Esophagus muscularis mucosa (tissue), 4 donors: ENCODE results near the gene CELF2. TPM values are rescaled to one million over a fixed set of nuclear protein-coding genes. Genes with fewer than 3 reads are reported as not detected.

Source experiments
- DNase-seq: peaks from one replicate; pipeline ENCODE4 v3.0.0-alpha.2; 2017; ENCODE audit errors: extremely low spot score
- H3K27ac ChIP-seq, 4 donors: fragments of 200-600 bp; sonication (generic); replicated peaks in 1 of 4; 1 replicate in 3 of 4; 2 replicates in 1 of 4; pipeline ENCODE4 v1.5.1; 2016 to 2019; ENCODE audit warnings: mild to moderate bottlenecking in 1 of 4
- H3K27me3 ChIP-seq, 4 donors: fragments of 200-600 bp; sonication (generic); one replicate each; pipeline versions ENCODE4 v1.5.1 to v1.6.0; 2016 to 2019
- H3K36me3 ChIP-seq, 4 donors: fragments of 200-600 bp; sonication (generic); one replicate each; pipeline ENCODE4 v1.5.1; 2016 to 2019
- H3K4me1 ChIP-seq, 4 donors: fragments of 200-600 bp; sonication (generic); one replicate each; pipeline ENCODE4 v1.5.1; 2016 to 2019
- H3K4me3 ChIP-seq, 4 donors: fragments of 200-600 bp; sonication (generic); 1 replicate in 2 of 4; 2 replicates in 2 of 4; pipeline ENCODE4 v1.5.1; 2016 to 2019; ENCODE audit warnings: mild to moderate bottlenecking in 4 of 4, moderate library complexity in 1 of 4
- H3K9me3 ChIP-seq, 4 donors: fragments of 200-600 bp; sonication (generic); 1 replicate in 3 of 4; 2 replicates in 1 of 4; pipeline ENCODE4 v1.5.1; 2016 to 2019
- EP300 ChIP-seq: sonication (generic); formaldehyde crosslinking; IDR thresholded peaks from one replicate; pipeline ENCODE4 v1.6.1; 2017; ENCODE audit warnings: antibody characterized with exemption
- POLR2A ChIP-seq: fragments of 450-650 bp; IDR thresholded peaks from one replicate; pipeline ENCODE4 v1.6.1; 2017; ENCODE audit warnings: antibody characterized with exemption, moderate library complexity, mild to moderate bottlenecking, low read depth
- POLR2AphosphoS5 ChIP-seq, 2 donors: sonication (generic); formaldehyde crosslinking; IDR thresholded peaks; one replicate each; pipeline ENCODE4 v1.6.1; 2017; ENCODE audit warnings: antibody characterized with exemption in 2 of 2
- WGBS: methylation state at CpG from one replicate; pipeline ENCODE4 v1.1.5; 2018; 5-methylcytosine and 5-hydroxymethylcytosine counted together
- intact Hi-C: fragments of 100-400 bp; cut with DNase I; formaldehyde crosslinking; loops from one replicate; pipeline ENCODE4 v1.15.1; 2023
- total RNA-seq, 4 donors: library from RNA; depleted of rRNA; stranded (reverse); fragments of >200 nt; gene quantifications; one replicate each; pipeline versions ENCODE4 v1.1.0 to v1.2.1, GENCODE V29; 2016
- TF ChIP-seq, protein P1 (sequence below), 3 experiments: fragments of 200-600 bp in 2 of 3; fragments of 450-650 bp in 1 of 3; sonication (generic) in 2 of 3; IDR thresholded peaks; one replicate each; pipeline ENCODE4 v1.5.1; 2017 to 2019; ENCODE audit warnings: antibody characterized with exemption in 3 of 3, mild to moderate bottlenecking in 2 of 3, moderate library complexity in 1 of 3

The CELF2 gene
- total RNA-seq, 4 donors from 2014 or later: 81.8 to 128 (median 104) TPM

GRCh38 chr10:11164551-11164802 is 146.8 kb downstream of the CELF2 start:
- 0% methylated on average over 1 of the region's 1 CpG for WGBS
- intact Hi-C loops: loop anchor here (10.0 kb wide), 2 partner anchors 120 to 240 kb away; no protein-coding TSS in a partner anchor
- peak overlapping the region; percentile 71 to 89 (median 82) for H3K4me3 ChIP-seq

DNA sequence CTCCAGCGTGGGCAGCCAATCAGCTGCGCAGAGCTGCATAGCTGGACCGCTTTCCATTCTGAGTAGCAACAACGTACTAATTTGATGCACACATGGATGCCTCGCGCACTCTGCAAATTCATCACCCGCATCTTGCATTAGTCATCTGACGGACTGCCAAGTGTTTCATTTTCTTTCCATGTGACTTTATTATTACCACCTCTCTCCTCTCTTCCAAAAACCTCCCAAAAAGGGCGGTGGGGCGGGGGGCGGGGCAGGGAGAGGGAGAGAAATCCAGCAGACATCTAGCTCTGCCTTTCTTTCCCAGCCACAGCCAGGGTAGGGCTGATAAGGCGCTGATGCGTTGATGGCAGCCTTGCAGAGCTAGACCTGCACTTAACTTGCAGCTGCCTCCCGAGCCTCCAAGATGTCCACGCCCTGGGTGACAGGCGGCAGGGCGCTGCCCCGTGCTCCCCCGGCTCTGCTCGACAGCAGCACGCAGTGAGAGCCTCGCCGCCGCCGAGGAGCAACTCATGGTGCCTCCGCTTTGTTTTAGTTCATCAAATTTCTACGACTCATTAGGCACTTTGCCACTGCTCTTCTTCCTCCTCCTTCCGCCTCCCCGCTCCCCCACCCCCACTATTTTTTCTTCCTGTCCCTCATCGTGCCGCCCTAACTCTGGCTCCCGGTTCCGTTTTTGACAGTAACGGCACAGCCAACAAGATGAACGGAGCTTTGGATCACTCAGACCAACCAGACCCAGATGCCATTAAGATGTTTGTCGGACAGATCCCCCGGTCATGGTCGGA is 147.3 kb downstream of the CELF2 start:
- H3K27me3 ChIP-seq: no peaks in the 10 kb centered on the region
- H3K36me3 ChIP-seq: no peaks in the 10 kb centered on the region
- peaks cover 52 to 90% (median 88%) of the 10 kb centered on the region in 4 donors for H3K4me1 ChIP-seq
- 2% methylated on average over 38 of the region's 38 CpGs for WGBS
- DNase-seq: peak; percentile 97
- H3K4me3 ChIP-seq: peak overlapping the region; percentile 71 to 89 (median 82)
- no peak for TF ChIP-seq EP300
- TF ChIP-seq, protein P1, sequence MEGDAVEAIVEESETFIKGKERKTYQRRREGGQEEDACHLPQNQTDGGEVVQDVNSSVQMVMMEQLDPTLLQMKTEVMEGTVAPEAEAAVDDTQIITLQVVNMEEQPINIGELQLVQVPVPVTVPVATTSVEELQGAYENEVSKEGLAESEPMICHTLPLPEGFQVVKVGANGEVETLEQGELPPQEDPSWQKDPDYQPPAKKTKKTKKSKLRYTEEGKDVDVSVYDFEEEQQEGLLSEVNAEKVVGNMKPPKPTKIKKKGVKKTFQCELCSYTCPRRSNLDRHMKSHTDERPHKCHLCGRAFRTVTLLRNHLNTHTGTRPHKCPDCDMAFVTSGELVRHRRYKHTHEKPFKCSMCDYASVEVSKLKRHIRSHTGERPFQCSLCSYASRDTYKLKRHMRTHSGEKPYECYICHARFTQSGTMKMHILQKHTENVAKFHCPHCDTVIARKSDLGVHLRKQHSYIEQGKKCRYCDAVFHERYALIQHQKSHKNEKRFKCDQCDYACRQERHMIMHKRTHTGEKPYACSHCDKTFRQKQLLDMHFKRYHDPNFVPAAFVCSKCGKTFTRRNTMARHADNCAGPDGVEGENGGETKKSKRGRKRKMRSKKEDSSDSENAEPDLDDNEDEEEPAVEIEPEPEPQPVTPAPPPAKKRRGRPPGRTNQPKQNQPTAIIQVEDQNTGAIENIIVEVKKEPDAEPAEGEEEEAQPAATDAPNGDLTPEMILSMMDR (IDR thresholded peaks at IDR 0.05): no peak
- no peak for TF ChIP-seq POLR2A
- TF ChIP-seq POLR2AphosphoS5 (IDR thresholded peaks at IDR 0.05): peak; percentile 63 to 75
- H3K9me3 ChIP-seq: no peaks in the 10 kb centered on the region
- peak overlapping the region; percentile 85 to 93 (median 88) for H3K27ac ChIP-seq
- intact Hi-C loops: loop anchor here (5.0 to 10.0 kb wide), 4 partner anchors 120 to 363 kb away; partner anchors contain the start of gene CELF2

More at GRCh38 chr10:11164551-11164802, 146.8 kb downstream of the CELF2 start:
- Histone ChIP-seq H3K9me3 (no peaks in the 10 kb centered on the region), H3K4me1 (peaks cover 55 to 90% (median 88%) of the 10 kb centered on the region in 4 donors), H3K27ac (peak overlapping the region; percentile 85 to 93 (median 88)), H3K36me3 (no peaks in the 10 kb centered on the region), H3K27me3 (no peaks in the 10 kb centered on the region)
- TF ChIP-seq EP300 (no peak), POLR2AphosphoS5 (IDR thresholded peaks at IDR 0.05) (no peak), POLR2A (no peak)
- TF ChIP-seq, protein P1 (IDR thresholded peaks at IDR 0.05): no peak
- DNase-seq: no peak

DNA sequence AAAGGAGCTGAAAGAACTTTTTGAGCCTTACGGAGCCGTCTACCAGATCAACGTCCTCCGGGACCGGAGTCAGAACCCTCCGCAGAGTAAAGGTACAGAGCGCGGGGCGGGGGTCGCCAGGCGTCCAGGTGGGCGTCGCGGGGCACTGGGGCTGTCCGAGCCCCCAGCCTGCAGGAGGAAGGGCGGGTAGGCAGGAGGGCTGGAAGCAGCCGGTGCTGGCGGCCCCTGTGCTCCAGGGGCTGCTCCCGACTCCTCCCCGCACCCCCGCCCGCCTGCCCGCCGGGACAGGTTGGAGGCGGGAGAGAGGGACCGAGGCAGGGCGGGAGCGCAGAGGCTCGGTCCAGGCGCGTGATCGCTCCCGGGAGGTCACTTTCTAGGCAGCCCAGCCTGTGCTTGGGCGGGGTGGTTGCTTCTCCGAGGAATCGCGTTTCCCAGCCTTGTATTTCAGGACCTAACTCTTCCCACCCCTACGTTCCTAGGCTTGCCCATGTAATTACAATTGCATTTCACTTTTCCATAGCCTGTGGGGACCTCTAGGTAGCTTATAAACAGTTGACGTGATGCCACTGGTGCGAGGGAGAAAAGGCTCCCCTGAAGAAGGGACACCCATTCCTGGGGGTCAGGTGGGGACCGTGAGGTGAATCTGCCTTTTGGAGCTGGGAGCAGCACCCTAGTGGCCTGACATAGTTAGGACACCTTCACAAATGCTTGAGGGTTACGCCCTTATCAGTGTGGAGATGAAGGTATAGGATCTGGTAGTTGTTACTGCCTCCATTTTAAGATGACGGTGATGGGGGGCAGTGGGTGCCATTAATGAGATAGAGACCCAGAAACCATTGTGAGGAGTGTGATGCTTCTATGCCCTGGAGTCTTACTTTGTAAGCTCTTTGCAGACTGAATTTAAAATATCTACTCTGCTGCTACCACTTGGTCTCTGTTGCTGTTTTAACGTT is 148.2 kb downstream of the CELF2 start:
- H3K4me1 ChIP-seq: peaks cover 50 to 88% (median 87%) of the 10 kb centered on the region in 4 donors
- 4% methylated on average over 25 of the region's 44 CpGs for WGBS
- intact Hi-C loops: loop anchor here (5.0 to 10.0 kb wide), 4 partner anchors 121 to 364 kb away; partner anchors contain the start of gene CELF2

GRCh38 chr10:11166550-11166949 is 148.9 kb downstream of the CELF2 start:
- peak overlapping the region; percentile 71 to 89 (median 82) for H3K4me3 ChIP-seq
- no peaks in the 10 kb centered on the region for H3K27me3 ChIP-seq
- TF ChIP-seq POLR2A (no peak), EP300 (no peak), POLR2AphosphoS5 (IDR thresholded peaks at IDR 0.05) (no peak)
- TF ChIP-seq, protein P1 (IDR thresholded peaks at IDR 0.05): no peak
- H3K36me3 ChIP-seq: peaks cover 0 to 9% (median 0%) of the 10 kb centered on the region in 4 donors
- DNase-seq: no peak
- H3K27ac ChIP-seq: peak overlapping the region; percentile 85 to 93 (median 88)
- 43% methylated on average over 5 of the region's 5 CpGs for WGBS
- peaks cover 49 to 88% (median 87%) of the 10 kb centered on the region in 4 donors for H3K4me1 ChIP-seq
- no peaks in the 10 kb centered on the region for H3K9me3 ChIP-seq
- intact Hi-C loops: loop anchor here (5.0 to 10.0 kb wide), 4 partner anchors 122 to 364 kb away; partner anchors contain the start of gene CELF2

More for the DNA sequence above, 148.2 kb downstream of the CELF2 start:
- no peaks in the 10 kb centered on the region for H3K9me3 ChIP-seq
- H3K27me3 ChIP-seq: no peaks in the 10 kb centered on the region
- peak; percentile 67 to 74 for TF ChIP-seq POLR2AphosphoS5 (IDR thresholded peaks at IDR 0.05)
- no peak for TF ChIP-seq EP300
- TF ChIP-seq, protein P1 (IDR thresholded peaks at IDR 0.05): peak; percentile 22 to 58 (median 36)
- TF ChIP-seq POLR2A: no peak
- peak overlapping the region; percentile 85 to 93 (median 88) for H3K27ac ChIP-seq
- H3K36me3 ChIP-seq: peaks cover 0 to 2% (median 0%) of the 10 kb centered on the region in 4 donors
- no peak for DNase-seq
- H3K4me3 ChIP-seq: peak overlapping the region; percentile 71 to 89 (median 82)
